Stimulated activated CD4-positive, alpha-beta T cell treated with anti-CD3 and anti-CD28 coated beads, Interleukin-4, amount 100 ng/mL, for 24 hours (primary cell): ENCODE data around the gene GIT2.
A peak's percentile ranks its signal among the peaks of the same experiment; 100 is the strongest.
"Not testable (repeated sequence)": the region's sequence is repeated elsewhere in the genome, so short reads cannot be mapped to it uniquely, and the experiment has no call there.

Experiments
- DNase-seq: peaks from one replicate; pipeline ENCODE4 v3.0.0-alpha.2; 2020

GIT2 gene

DNA sequence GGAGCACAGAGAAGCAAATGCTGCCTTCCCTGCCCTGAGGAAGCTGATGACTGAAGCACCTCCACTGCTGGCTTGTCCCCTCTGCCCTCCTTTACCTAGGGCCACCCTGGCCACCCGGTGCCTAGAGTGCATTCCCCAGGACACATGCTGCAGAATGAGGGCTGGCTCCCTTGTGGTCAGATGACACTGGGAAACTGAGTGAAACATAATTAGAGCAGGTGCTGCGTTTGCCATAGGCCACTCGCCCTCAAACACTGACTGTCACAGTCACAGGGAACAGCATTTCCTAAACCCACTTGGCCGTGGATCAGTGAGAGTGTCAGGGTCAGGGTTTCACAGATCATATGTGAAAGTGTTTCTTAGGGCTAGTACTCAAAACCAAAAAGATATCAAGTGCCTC is 80.1 kb downstream of the GIT2 start:
- DNase-seq = no peak

GRCh38 chr12:109915171-109916040 is 80.8 kb downstream of the GIT2 start:
- DNase-seq = no peak

DNA sequence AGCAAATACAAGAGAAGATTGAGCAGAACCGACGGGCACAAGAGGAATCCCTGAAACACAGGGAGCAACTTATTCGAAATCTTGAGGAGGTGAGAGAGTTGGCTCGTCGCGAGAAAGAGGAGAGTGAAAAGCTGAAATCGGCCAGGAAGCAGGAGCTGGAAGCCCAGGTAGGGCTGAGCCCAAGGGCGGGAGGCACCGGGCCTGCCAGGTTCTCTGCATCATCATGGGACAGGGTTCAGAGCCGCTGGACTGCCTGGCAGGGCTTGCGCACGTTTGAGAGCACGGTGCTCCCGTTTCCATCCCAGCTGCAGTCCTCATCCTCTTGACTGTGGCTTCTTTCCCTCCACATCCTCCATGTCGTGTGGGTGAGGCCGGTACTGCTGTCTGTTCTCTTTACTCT is 81.7 kb downstream of the GIT2 start:
- no peak for DNase-seq

DNA sequence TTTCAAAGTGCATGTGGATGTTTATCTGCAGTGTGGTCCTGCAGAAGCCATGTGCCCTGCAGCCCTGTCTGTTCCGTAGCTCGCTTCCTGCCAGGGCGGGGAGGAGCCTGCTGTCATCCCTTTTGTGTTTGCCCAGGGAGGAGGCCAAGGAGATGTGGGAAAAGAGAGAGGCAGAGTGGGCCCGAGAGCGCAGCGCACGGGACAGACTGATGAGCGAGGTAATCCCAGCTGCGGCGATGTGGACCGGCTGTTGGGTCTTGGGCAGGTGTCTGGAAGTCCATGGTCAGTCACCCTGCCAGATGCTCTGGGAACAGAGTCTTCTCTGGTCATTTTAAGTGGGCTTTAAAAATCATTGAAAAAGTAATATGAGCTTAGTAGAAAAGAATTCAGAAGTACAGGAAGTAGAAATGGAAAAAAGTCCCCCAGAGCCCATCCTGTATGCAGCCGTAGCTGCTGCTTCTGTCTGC is 83.3 kb downstream of the GIT2 start:
- no peak for DNase-seq

DNA sequence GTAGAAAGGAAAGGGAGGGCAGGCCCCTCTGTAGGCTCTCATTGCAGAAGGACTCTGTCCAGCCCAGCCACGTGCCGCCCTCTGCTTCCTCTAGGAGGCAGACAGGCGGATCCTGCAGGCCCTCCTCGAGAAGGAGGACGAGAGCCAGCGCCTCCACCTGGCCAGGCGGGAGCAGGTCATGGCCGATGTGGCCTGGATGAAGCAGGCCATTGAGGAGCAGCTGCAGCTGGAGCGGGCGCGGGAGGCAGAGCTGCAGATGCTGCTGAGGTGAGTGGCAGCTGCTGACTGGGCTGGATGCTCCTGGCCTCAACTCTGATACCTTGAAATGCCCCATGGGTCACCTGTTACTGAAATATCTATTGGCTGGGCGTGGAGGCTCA is 85.2 kb downstream of the GIT2 start:
- DNase-seq = peak; percentile 17

- DNase-seq = no peak
Measured at GRCh38 chr12:109910254-109910968, 85.8 kb downstream of the GIT2 start.

DNA sequence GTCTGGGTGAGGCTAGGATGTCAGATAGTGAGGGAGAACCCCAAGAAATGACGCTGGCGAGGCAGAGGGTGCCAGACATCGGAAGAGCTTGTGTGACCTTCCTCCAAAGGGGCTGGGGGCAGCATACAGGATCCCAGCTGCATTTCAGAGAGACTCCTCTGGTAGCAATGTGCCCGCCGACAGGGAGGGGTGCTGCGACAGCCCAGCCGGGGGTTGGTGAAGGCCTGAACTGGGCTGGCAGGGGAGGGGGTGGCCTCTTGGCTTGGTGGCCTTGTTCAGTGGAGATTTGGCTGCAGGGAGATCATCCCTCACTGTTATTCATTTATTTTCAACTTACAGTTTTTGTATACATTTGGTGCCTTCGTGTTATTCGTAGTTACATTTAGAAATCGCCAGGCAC is 90.9 kb downstream of the GIT2 start:
- DNase-seq = no peak

GRCh38 chr12:109902891-109903418 is 93.2 kb downstream of the GIT2 start:
- no peak for DNase-seq

DNA sequence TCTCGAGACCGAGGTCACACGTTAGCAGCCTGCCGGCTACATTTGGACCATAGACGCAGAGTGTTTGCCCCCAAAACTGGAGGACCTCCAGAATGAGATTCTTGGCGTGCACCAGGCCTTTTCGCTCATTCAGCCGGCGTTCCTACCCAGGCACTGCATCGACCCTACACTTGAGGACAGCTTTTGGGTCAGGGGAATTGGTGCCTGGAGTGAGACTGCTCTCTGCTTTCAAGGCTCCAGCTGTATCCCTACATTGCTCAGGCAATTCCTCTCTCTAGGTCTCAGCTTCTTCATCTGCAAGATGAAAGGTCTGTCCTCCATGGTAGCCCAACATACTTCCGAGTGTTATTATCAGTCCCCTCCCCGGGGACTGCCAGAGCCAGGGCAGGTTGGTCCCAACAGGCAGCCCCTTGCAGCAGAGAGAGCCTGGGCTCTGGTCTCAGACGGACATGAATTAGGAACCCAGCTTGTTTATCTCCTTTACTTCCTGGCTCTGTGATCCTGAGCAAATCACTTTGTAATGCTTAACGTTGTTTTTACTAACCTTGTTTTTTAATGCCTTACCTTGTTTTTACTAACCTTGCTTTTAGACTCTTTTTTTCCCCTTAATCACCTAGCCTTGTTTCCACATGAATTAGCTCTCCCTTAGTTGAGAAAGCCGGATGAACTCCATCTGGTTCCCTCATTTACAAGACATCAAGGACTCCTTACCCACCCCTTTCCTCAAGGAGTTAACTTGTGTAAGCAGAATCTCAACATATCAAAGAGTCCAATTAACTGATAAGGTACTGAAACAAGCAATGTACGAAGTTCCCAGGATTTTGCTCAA is 95.2 kb downstream of the GIT2 start:
- peak; percentile 6 for DNase-seq

DNA sequence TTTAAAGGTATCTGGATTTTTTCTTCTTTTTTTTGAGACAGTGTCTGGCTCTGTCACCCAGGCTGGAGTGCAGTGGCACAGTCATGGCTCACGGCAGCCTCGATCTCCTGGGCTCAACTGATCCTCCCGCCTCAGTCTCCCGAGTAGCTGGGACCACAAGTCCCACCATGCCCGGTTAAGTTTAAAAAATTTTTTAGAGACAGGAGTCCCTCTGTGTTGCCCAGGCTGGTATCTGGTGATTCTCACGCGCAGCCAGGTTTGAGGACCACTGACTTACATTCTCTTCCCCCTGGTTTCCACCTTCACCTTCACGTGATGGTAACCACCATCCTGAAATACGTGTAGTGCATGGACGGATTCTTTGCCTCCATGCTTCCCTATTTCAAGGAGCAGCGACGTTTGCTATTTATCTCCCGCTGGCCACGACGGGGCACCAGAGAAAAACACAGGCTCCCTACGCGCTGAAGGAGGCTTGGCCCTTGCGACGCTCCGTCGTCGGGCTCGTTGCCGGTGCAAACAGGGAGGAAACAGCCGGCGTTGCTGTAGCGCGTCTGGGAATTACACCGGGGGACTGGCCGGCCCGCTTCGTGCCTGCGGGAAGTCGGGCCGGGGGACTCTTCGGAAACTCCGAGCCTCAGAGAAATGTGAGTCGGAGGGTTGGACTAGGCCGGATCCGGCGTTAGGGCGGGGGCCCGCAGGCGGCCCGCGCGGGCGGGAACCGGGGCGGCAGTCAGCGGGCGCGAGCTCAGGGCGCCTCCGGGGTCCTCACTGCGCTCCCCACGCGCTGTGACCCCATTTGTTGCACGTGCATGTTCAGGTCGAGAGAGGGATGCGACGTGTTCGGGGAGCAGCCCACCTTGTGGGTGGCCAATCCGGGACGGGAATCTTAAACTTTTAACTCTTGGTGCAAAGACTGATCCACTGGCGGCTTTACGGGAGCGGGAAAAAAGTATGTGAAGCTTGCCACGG is 96.1 kb downstream of the GIT2 start, which contains the start of gene TCHP:
Gene TCHP, plus strand, starts transcription at position 492 of the 969 bp plus-strand sequence. CDS start 2,753 bp downstream, outside the sequence.
- DNase-seq = peak; percentile 75

- DNase-seq = not testable (repeated sequence)
Measured at GRCh38 chr12:109899345-109899744, 96.8 kb downstream of the GIT2 start.

- DNase-seq = no peak
Measured at GRCh38 chr12:109897029-109897428, 99.1 kb downstream of the GIT2 start.

DNA sequence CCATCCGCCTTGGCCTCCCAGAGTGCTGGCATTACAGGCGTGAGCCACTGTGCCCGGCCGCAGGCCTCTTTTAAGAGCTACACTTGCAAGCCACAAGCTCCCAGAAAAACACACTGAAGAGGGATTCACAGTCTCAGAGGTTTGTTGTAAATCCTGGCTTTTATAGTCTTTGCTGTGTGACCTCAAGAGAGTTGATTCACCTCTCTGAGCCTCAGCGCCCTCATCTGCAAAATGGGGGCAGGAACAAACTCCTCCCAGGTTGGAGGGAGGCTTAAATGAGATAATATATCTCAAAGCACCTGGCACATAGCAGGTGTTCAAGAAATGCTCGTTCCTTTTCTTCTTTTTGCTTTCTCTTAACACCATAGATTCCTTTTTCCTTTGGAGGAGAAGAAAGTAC is 100.0 kb downstream of the GIT2 start:
- no peak for DNase-seq

DNA sequence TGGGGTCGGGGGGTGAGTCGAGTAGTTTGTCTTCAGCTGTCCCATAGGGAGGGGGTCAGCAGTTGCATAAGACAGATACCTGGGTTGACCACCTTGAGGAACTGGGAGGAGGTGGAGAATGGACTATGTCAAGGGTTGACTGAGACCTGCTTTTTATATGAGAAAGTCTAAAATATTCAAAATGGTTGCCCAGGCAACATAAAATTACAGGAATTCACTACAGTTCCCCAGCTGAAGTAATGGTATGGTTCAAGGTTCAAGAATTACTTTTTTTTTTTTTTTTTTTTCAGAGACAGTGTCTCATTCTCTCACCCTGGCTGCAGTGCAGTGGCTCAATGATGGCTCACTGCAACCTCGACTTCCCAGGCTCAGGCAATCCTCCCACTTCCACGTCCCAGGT is 101.2 kb downstream of the GIT2 start:
- DNase-seq = no peak

- DNase-seq = no peak
Measured at GRCh38 chr12:109893261-109893995, 102.7 kb downstream of the GIT2 start.

DNA sequence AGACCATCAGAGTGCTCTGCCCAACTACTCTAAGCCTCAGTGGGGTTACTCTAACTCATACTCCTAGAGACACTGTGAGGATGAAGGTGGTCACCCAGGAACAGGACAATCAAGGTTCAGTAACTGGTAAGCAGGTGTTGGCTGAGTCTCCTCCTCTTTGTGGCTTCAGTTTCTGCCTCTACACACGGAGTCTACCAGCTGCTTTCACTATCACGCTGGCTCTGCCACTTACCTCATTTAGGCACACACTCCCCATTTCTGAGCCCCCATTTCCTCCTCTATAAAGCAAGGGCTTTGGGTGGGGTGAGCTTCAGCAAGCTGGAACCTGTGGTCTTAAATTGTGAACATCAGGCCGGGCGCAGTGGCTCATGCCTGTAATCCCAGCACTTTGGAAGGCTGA is 103.4 kb downstream of the GIT2 start:
- DNase-seq = no peak

DNA sequence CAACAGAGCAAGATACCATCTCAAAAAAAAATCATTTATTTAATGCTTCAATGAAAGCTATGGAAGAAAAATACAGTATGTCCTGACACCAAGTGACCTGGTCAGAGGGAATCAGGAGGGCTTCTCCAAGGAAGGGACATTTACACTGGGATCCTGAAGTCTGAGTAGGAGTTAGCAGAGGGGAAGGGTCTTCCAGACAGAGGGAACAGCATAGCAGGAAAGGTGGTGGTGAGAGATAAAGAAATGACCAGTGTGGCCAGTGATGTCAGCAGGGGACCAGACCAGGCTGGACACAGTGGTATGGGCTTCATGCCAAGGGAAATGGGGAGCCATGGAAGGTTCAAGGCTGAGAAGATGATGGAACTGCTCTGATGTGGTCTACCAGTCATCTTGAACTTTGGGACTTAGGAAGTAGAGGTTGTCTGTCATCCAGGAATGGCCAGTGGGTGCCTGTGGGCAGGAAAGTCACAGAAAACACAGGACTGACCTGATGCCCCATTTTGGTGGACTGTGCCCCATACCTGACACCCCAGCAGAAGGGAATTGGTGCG is 103.9 kb downstream of the GIT2 start:
- DNase-seq = no peak

DNA sequence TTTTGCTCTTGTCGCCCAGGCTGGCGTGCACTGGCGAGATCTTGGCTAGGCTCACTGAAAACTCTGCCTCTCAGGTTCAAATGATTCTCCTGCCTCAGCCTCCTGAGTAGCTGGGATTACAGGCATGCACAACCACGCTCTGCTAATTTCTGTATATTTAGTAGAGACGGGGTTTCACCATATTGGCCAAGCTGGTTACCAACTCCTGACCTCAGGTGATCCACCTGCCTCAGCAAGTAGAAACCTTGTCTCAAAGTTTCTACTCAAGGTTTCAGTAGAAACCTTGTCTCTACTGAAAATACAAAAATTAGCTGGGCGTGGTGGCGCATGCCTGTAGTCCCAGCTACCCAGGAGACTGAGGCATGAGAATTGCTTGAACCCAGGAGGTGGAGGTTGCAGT is 104.4 kb downstream of the GIT2 start:
- DNase-seq = not testable (repeated sequence)

DNA sequence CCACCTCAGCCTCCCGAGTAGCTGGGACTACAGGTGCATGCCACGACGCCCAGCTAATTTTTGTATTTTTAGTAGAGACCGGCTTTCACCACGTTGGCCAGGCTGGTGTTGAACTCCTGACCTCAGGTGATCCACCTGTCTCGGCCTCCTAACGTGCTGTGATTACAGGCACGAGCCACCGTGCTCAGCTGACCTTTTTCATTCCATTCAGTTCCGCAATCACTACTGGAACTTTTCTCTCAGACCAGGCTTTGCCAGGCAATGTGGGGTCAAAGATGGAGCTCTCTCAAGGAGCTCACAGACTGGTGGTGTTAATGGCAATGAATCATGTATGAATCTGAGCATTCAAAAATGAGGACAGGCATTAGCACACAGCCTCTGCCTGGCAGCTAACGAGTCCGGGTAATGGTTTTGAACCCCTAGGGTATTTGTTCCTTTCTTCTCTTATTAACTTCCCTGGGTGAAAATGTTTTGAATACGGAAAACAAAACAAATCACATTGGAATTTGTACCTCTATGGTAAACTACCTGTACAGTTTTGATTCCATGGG is 105.5 kb downstream of the GIT2 start:
- DNase-seq = no peak
